ENCODE results near the gene ITGAL. TPM values are rescaled to one million over a fixed set of nuclear protein-coding genes. Genes with fewer than 3 reads are reported as not detected.

ITGAL gene
- total and polyA plus RNA-seq, 2 of the 13 experiments (the other 11 are each of a cell fraction or from before 2014, with no cell fraction given): 0.86 to 1.2 TPM

- TF ChIP-seq PRDM10 (CRISPR knock-in tag; IDR thresholded peaks at IDR 0.05; ENCODE audit: low read depth): peak; percentile 67
- TF ChIP-seq SOX13 (IDR thresholded peaks at IDR 0.05): no peak
- peak in 1 of 2 experiments; percentile 57; a peak in 1 of 4 replicates for TF ChIP-seq SOX13 (CRISPR knock-in tag; conservative IDR thresholded peaks at IDR 0.05 in 1 of 2, IDR thresholded peaks at IDR 0.05 in 1 of 2)
- TF ChIP-seq TOE1 (CRISPR knock-in tag; IDR thresholded peaks at IDR 0.05): no peak
- peak; percentile 60; the same call in 1 of the 2 replicates for TF ChIP-seq ZNF784 (CRISPR knock-in tag; IDR thresholded peaks at IDR 0.05; ENCODE audit: borderline replicate concordance)
- no peak for TF ChIP-seq HNRNPL (IDR thresholded peaks at IDR 0.05; ENCODE audit: low read depth, low read length)
- TF ChIP-seq NAIF1 (CRISPR knock-in tag; IDR thresholded peaks at IDR 0.05; ENCODE audit: borderline replicate concordance): peak; percentile 83; the same call in 1 of the 2 replicates
- TF ChIP-seq EZH2 (conservative IDR thresholded peaks at IDR 0.05; ENCODE audit: low read depth, low read length): no peak
- TF ChIP-seq ZHX1 (CRISPR knock-in tag; IDR thresholded peaks at IDR 0.05; ENCODE audit: low read depth): no peak
- TF ChIP-seq ELK4 (CRISPR knock-in tag; IDR thresholded peaks at IDR 0.05; ENCODE audit: borderline replicate concordance): no peak
- TF ChIP-seq MXI1 (IDR thresholded peaks at IDR 0.05; ENCODE audit: borderline replicate concordance, low read depth, low read length): peak; percentile 47; the same call in 1 of the 3 replicates
- TF ChIP-seq JUND (CRISPR knock-in tag; IDR thresholded peaks at IDR 0.05): no peak
- TF ChIP-seq ZNF724P (CRISPR knock-in tag; IDR thresholded peaks at IDR 0.05; ENCODE audit: borderline replicate concordance): no peak
- no peak for TF ChIP-seq PAWR (CRISPR knock-in tag; IDR thresholded peaks at IDR 0.05; ENCODE audit: borderline replicate concordance)
- no peak for TF ChIP-seq ZNF343 (CRISPR knock-in tag; IDR thresholded peaks at IDR 0.05)
- no peak for TF ChIP-seq PRMT3 (CRISPR knock-in tag; IDR thresholded peaks at IDR 0.05; ENCODE audit: borderline replicate concordance, low read depth)
These were observed 16.4 kb downstream of the ITGAL start (continued) for GRCh38 chr16:30488764-30489605.
